Endothelial cell of hepatic sinusoid (primary cell): ENCODE measurements around the gene MOB1A.
"Not testable (repeated sequence)": the region's sequence is repeated elsewhere in the genome, so short reads cannot be mapped to it uniquely, and the experiment has no call there.

ENCODE experiments used
- in situ Hi-C: cut with HindIII; loops from 2 replicates; pipeline ENCODE4 v1.10.0; 2017; ENCODE audit warnings: low sequenced_read_pairs

Gene MOB1A

GRCh38 chr2:74178211-74179062 is at the start of gene MOB1A:
MOB1A (minus strand) TSS chr2:74178879; CDS start chr2:74178674, 205 bp downstream.
- in situ Hi-C loops: no loop called here

GRCh38 chr2:74227646-74228045 is 49.0 kb upstream of the MOB1A start:
- in situ Hi-C loops: no loop called here

- in situ Hi-C loops: no loop called here
Observed at GRCh38 chr2:74226648-74227213, 48.1 kb upstream of the MOB1A start.

- in situ Hi-C loops: no loop called here
Observed at GRCh38 chr2:74225698-74226459, 47.2 kb upstream of the MOB1A start.

GRCh38 chr2:74223941-74224770 is 45.5 kb upstream of the MOB1A start:
- in situ Hi-C loops: no loop called here

- in situ Hi-C loops: no loop called here
Observed at GRCh38 chr2:74222300-74222650, 43.6 kb upstream of the MOB1A start.

- in situ Hi-C loops: no loop called here
Observed at GRCh38 chr2:74221604-74222299, 43.1 kb upstream of the MOB1A start.

GRCh38 chr2:74221091-74221490 is 42.4 kb upstream of the MOB1A start:
- in situ Hi-C loops: no loop called here

GRCh38 chr2:74219846-74220486 is 41.3 kb upstream of the MOB1A start:
- in situ Hi-C loops: no loop called here

GRCh38 chr2:74216642-74217041 is 38.0 kb upstream of the MOB1A start:
- in situ Hi-C loops: no loop called here

GRCh38 chr2:74215771-74216170 is 37.1 kb upstream of the MOB1A start:
- in situ Hi-C loops: not testable (repeated sequence)

GRCh38 chr2:74212702-74213410 is 34.2 kb upstream of the MOB1A start:
- in situ Hi-C loops: no loop called here

GRCh38 chr2:74206180-74206688 is 27.6 kb upstream of the MOB1A start:
- in situ Hi-C loops: no loop called here

GRCh38 chr2:74205596-74205995 is 26.9 kb upstream of the MOB1A start:
- in situ Hi-C loops: no loop called here

GRCh38 chr2:74205113-74205512 is 26.4 kb upstream of the MOB1A start:
- in situ Hi-C loops: no loop called here

GRCh38 chr2:74204436-74204835 is 25.8 kb upstream of the MOB1A start:
- in situ Hi-C loops: no loop called here

GRCh38 chr2:74201596-74201995 is 22.9 kb upstream of the MOB1A start:
- in situ Hi-C loops: no loop called here

- in situ Hi-C loops: no loop called here
Observed at GRCh38 chr2:74201196-74201595, 22.5 kb upstream of the MOB1A start.

GRCh38 chr2:74199871-74200305 is 21.2 kb upstream of the MOB1A start:
- in situ Hi-C loops: no loop called here
